Immature natural killer cell (primary cell): ENCODE data around the gene BCL2L11. TPM values are rescaled to one million over a fixed set of nuclear protein-coding genes. Genes with fewer than 3 reads are reported as not detected.
A peak's percentile ranks its signal among the peaks of the same experiment; 100 is the strongest.

ENCODE experiments used
- DNase-seq, 3 donors: peaks; one replicate each; pipeline ENCODE4 v3.0.0; 2022; ENCODE audit warnings: mixed read lengths in 1 of 3
- H3K27ac Mint-ChIP-seq, 6 donors: one replicate each; pipeline ENCODE4 v1.8.0; 2020; ENCODE audit warnings: mixed read lengths in 6 of 6, mild to moderate bottlenecking in 5 of 6, inconsistent platforms in 4 of 6, moderate library complexity in 3 of 6
- H3K27me3 Mint-ChIP-seq, 3 donors: one replicate each; pipeline ENCODE4 v1.8.0; 2020 to 2021; ENCODE audit warnings: low read depth in 3 of 3, mild to moderate bottlenecking in 3 of 3, mixed read lengths in 3 of 3, moderate library complexity in 3 of 3, inconsistent platforms in 1 of 3
- H3K36me3 Mint-ChIP-seq, 3 donors: one replicate each; pipeline ENCODE4 v1.8.0; 2020; ENCODE audit warnings: mixed read lengths in 3 of 3, inconsistent platforms in 2 of 3, mild to moderate bottlenecking in 2 of 3
- H3K4me1 Mint-ChIP-seq, 2 donors: one replicate each; pipeline ENCODE4 v1.8.0; 2020; ENCODE audit warnings: inconsistent platforms in 2 of 2, mild to moderate bottlenecking in 2 of 2, mixed read lengths in 2 of 2, moderate library complexity in 1 of 2
- H3K4me3 Mint-ChIP-seq, 5 donors: one replicate each; pipeline ENCODE4 v1.8.0; 2020; ENCODE audit warnings: mild to moderate bottlenecking in 5 of 5, mixed read lengths in 5 of 5, inconsistent platforms in 3 of 5, moderate library complexity in 3 of 5
- H3K9me3 Mint-ChIP-seq, 6 donors: one replicate each; pipeline ENCODE4 v1.8.0; 2020; ENCODE audit warnings: mild to moderate bottlenecking in 6 of 6, mixed read lengths in 6 of 6, inconsistent platforms in 4 of 6, moderate library complexity in 3 of 6
- polyA plus RNA-seq, 3 donors: library from polyadenylated mRNA; unstranded; fragments of 300-500 nt; fragmentation: Illumina TruSeq; gene quantifications; one replicate each; pipeline ENCODE4 v1.2.3, GENCODE V29; 2021

Gene BCL2L11
- polyA plus RNA-seq, 3 donors from 2014 or later: 2.0 to 5.4 (median 4.8) TPM

DNA sequence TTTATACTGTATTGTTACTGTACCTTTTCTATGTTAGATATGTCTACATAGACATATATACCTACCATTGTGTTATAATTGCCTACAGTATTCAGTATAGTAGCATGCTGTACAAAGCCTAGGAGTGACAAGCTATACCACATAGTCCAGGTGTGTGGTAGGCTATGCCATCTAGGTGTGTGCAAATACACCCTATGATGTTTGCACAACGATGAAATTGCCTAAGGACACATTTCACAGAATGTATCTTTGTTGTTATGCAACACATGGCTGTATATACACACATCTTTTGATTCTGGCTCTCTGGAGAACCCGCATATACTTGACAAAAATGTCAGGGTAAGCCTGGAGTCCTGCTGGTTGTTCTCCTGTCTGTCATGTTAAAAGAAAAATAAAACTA, 85.1 kb downstream of the BCL2L11 start:
- peaks cover 0 to 6% (median 4%) of the 10 kb centered on the region in 3 donors for H3K27me3 Mint-ChIP-seq
- H3K4me1 Mint-ChIP-seq: peaks cover 19 to 31% of the 10 kb centered on the region in 2 donors
- DNase-seq: no peak
- no peak overlapping the region for H3K4me3 Mint-ChIP-seq
- peaks cover 11 to 19% (median 13%) of the 10 kb centered on the region in 3 donors for H3K36me3 Mint-ChIP-seq
- no peak overlapping the region for H3K27ac Mint-ChIP-seq
- H3K9me3 Mint-ChIP-seq: no peaks in the 10 kb centered on the region

DNA sequence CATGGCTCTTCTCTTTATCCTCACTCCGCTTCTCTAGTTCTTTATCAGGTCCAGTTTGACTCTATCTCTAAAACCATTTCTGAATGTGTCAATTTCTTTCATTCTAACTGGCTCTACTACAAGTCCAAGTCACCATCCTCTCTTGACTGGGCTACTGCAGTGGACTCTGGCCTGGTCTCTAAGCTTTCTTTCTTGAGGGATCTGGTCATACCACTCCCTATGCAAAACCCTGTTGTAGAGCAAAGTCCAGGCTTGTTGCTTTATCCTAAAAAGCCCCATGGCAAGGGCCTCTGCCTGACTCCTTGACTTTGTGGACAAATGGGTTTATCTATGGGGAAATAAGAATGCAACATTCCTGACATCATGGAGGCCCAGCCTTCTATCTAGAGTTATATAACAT, 87.1 kb downstream of the BCL2L11 start:
- Mint-ChIP-seq H3K36me3 (peaks cover 14 to 22% (median 17%) of the 10 kb centered on the region in 3 donors), H3K27ac (no peak overlapping the region), H3K27me3 (peaks cover 0 to 2% (median 2%) of the 10 kb centered on the region in 3 donors), H3K4me1 (peaks cover 12 to 27% of the 10 kb centered on the region in 2 donors), H3K4me3 (no peak overlapping the region), H3K9me3 (no peaks in the 10 kb centered on the region)
- DNase-seq: no peak

GRCh38 chr2:111208639-111209038, 87.9 kb downstream of the BCL2L11 start:
- H3K4me3 Mint-ChIP-seq: no peak overlapping the region
- peak overlapping the region in 4 of 6 donors; percentile 2 to 39 (median 23) for H3K27ac Mint-ChIP-seq

GRCh38 chr2:111209045-111209514, 88.4 kb downstream of the BCL2L11 start:
- peaks cover 20 to 31% (median 26%) of the 10 kb centered on the region in 3 donors for H3K36me3 Mint-ChIP-seq
- peaks cover 12 to 25% of the 10 kb centered on the region in 2 donors for H3K4me1 Mint-ChIP-seq
- H3K27me3 Mint-ChIP-seq: peaks cover 0 to 3% (median 2%) of the 10 kb centered on the region in 3 donors
- peaks cover 3 to 10% (median 5%) of the 10 kb centered on the region in 6 donors for H3K9me3 Mint-ChIP-seq
- no peak overlapping the region for H3K4me3 Mint-ChIP-seq
- peak; percentile 25 to 38 (median 30) for DNase-seq
- peak overlapping the region in 4 of 6 donors; percentile 2 to 39 (median 23) for H3K27ac Mint-ChIP-seq

More at GRCh38 chr2:111208639-111209038, 87.9 kb downstream of the BCL2L11 start:
- peaks cover 0 to 2% (median 2%) of the 10 kb centered on the region in 3 donors for H3K27me3 Mint-ChIP-seq
- peaks cover 0 to 6% (median under 1%) of the 10 kb centered on the region in 6 donors for H3K9me3 Mint-ChIP-seq
- H3K36me3 Mint-ChIP-seq: peaks cover 17 to 28% (median 22%) of the 10 kb centered on the region in 3 donors
- no peak for DNase-seq
- peaks cover 12 to 25% of the 10 kb centered on the region in 2 donors for H3K4me1 Mint-ChIP-seq

DNA sequence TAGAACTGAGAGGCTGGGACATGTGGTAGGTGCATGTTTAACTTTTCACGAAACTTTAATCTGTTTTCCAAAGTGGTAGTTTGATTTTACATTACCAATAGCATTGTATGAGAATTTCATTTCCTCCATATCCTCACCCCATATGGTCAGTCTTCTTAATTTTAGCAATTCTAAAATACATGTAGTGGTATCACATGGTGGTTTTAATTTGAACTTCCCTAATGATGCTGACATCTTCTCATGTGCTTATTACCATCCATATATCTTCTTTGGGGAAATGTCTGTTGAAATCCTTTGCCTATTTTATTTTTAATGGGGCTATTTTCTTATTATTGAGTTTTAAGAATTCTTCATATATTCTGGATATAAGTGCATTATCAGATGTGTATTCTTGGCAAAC, 89.3 kb downstream of the BCL2L11 start:
- H3K27me3 Mint-ChIP-seq: peaks cover 0 to 4% (median 2%) of the 10 kb centered on the region in 3 donors
- H3K27ac Mint-ChIP-seq: no peak overlapping the region
- DNase-seq: no peak
- peaks cover 26 to 36% (median 35%) of the 10 kb centered on the region in 3 donors for H3K36me3 Mint-ChIP-seq
- no peak overlapping the region for H3K4me3 Mint-ChIP-seq
- peaks cover 9 to 18% (median 14%) of the 10 kb centered on the region in 6 donors for H3K9me3 Mint-ChIP-seq
- H3K4me1 Mint-ChIP-seq: peaks cover 12 to 25% of the 10 kb centered on the region in 2 donors

DNA sequence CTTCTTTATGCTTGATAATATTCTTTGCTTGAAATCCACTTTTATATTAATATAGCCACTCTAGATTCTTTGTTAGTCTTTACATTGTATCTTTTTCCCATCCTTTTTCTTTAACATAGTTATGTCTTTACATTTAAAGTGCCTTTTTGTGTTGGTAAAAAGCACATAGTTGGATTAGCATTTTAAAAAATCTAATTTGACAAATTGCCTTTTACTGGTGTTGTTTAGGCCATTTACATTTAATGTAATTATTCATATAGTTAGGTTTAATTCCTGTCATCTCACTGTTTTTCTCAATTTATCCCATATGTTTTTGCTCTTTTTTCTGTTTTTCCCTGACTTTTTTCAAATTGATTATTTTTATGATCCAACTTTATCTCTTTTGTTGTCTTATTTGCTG, 93.2 kb downstream of the BCL2L11 start:
- Mint-ChIP-seq H3K27ac (no peak overlapping the region), H3K4me1 (peaks cover 10 to 21% of the 10 kb centered on the region in 2 donors), H3K27me3 (peaks cover 0 to 2% (median 1%) of the 10 kb centered on the region in 3 donors), H3K4me3 (no peak overlapping the region), H3K36me3 (peaks cover 19 to 31% (median 23%) of the 10 kb centered on the region in 3 donors), H3K9me3 (peaks cover 9 to 21% (median 17%) of the 10 kb centered on the region in 6 donors)
- no peak for DNase-seq

GRCh38 chr2:111216811-111217652, 96.3 kb downstream of the BCL2L11 start:
- Mint-ChIP-seq H3K36me3 (peaks cover 16 to 31% (median 23%) of the 10 kb centered on the region in 3 donors), H3K27me3 (peaks cover 0 to 3% (median 2%) of the 10 kb centered on the region in 3 donors), H3K4me3 (no peak overlapping the region), H3K9me3 (peaks cover 9 to 21% (median 17%) of the 10 kb centered on the region in 6 donors), H3K27ac (no peak overlapping the region), H3K4me1 (peaks cover 0 to 6% of the 10 kb centered on the region in 2 donors)
- no peak for DNase-seq
